GM18520 (cell line): ENCODE measurements around the gene KIF12.

ENCODE experiments used
- ATAC-seq: cut with Tn5 transposase; IDR thresholded peaks from one replicate; pipeline ENCODE4 v1.9.1; 2021; ENCODE audit not compliant: unreplicated experiment

KIF12 gene

DNA sequence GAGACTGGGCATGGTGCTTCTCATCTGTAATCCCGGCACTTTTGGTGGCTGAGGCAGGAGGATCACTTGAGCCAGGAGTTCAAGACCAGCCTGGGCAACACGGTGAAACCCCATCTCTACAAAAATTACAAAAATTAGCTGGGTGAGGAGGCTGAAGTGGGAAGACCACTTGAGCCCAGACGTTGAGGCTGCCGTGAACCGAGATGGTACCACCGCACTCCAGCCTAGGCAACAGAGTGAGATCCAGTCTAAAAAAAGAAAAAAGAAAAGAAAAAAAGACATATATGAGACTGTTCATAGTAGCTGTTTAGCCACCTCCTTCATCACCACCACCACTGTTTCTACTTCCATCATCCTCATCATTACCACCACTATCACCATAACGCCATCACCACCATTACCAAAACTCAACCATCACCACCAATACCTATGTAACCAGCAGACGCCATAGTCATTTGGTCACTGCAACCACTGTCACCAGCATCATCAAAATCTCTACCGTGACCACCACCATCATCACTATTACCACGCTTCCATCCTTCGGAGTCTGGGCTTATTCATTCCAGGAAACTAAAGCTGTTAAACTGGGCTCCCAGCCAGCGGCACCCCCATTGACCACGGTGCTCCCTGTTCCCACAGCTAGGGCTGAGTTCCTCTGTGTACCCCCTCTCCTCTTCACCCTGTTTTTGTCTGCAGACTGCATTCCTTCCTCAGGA, 8.4 kb upstream of the KIF12 start:
- no peak for ATAC-seq

GRCh38 chr9:114105236-114105635, 6.1 kb upstream of the KIF12 start:
- no peak for ATAC-seq

GRCh38 chr9:114102484-114102883, 3.4 kb upstream of the KIF12 start:
- no peak for ATAC-seq

- ATAC-seq = no peak
Observed at GRCh38 chr9:114100536-114100935, 1.4 kb upstream of the KIF12 start.

- no peak for ATAC-seq
Observed at GRCh38 chr9:114099669-114100270, 678 bp upstream of the KIF12 start.

- ATAC-seq = no peak
Observed at GRCh38 chr9:114098021-114098935, 814 bp downstream of the KIF12 start.

DNA sequence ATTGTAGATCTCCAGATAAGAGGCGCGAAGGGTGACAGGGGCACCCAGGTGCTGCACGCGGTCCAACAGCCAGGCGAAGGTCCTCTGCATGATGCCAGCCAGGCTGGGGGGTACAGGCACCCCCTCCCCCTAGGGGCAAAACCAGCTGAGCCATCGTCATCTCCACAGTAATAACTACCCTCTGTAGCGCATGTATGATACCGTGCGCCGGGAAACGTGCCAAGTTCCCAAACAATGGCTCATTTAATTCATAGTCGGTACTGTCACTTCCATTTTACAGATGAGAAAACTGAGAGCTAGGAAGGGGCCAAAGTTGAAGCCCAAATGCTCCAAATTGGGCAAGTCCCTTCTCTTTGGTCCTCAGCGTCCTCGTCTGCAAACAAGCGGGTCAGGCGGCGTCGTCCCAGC, 1.5 kb downstream of the KIF12 start:
- ATAC-seq = no peak

GRCh38 chr9:114096866-114097612, 2.1 kb downstream of the KIF12 start:
- ATAC-seq = no peak

DNA sequence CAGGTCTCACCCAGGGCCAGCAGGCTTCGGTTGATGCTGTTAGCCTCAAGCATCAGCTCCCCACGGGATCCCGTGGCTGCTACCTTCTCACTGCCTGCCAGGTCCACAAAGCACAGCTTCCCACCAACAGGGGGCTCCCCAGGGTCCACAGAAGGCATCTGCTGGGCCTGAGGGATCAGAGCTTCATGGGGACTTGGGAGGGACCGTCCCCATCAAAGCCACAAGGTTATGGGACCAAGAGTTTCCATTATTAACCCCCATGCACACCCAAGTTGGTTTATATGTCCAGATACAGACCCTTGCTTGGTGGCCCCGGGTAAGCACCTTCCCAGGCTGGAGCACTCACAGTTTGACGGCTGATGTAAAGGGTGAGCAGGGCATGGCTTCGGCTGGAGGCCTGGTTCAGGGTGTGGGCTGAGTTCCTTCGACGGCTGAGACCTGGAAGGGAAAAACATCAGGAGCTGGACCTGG, 3.0 kb downstream of the KIF12 start:
- ATAC-seq = no peak

DNA sequence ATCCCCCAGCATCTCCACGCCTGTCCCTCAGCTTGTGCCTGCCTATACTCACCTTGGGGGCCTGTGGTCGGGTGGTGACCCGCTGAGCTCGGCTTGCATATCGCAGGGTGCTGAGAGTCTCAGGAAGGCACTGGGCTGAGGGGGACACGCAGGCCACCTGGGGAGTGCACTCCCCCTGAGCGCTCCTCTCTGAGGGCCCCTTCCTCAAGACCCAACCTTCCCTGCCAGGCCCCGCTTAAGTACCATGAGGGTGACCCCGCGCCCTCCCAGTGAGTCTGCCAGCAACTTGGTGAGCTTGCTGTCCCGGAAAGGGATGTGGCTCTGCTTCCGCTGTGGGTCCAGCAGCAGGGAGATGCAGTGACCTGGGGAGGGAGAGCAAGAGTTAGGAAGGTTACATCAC, 4.1 kb downstream of the KIF12 start:
- no peak for ATAC-seq

DNA sequence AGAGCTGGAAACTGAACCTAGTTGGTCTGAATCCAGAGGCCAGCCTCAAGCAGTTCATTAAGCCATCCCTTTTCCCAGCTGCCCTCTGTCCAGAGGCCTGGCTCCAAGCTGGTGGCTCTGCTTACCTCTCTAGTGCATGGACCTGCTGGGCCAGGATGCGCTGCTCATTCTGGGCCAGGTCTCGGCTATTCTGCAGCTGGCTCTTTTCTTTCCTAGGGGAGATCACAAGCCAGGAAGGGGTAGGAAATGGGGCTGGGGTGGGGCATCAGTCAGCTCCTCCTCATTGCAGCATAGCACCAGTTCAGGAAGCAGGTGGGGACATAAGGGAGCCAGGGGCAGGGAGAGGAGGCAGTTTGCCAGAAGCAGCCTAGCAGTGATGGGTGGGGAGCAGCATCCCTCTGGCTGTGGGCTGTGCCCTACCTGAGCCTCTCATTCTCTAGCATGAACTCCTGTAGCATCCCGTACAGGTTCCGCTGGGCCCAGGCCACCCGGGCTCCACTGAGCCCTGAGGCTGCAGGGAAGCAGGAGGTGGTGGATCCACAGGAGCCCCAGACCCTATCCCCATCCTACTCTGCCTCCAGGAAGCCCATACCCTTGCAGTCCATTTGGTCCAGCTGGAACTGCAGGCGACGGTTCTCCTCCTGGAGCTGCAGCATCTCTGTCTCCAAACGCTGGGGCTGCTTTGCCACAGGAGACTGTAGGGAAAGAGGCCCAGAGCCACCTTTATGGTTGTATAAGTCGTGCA, 5.2 kb downstream of the KIF12 start:
- no peak for ATAC-seq

- no peak for ATAC-seq
Observed at GRCh38 chr9:114093031-114093471, 6.0 kb downstream of the KIF12 start.

- no peak for ATAC-seq
Observed at GRCh38 chr9:114092336-114092735, 6.8 kb downstream of the KIF12 start.

GRCh38 chr9:114091711-114092110, 7.4 kb downstream of the KIF12 start:
- ATAC-seq = no peak

GRCh38 chr9:114090798-114091197, 8.3 kb downstream of the KIF12 start:
- ATAC-seq = no peak

DNA sequence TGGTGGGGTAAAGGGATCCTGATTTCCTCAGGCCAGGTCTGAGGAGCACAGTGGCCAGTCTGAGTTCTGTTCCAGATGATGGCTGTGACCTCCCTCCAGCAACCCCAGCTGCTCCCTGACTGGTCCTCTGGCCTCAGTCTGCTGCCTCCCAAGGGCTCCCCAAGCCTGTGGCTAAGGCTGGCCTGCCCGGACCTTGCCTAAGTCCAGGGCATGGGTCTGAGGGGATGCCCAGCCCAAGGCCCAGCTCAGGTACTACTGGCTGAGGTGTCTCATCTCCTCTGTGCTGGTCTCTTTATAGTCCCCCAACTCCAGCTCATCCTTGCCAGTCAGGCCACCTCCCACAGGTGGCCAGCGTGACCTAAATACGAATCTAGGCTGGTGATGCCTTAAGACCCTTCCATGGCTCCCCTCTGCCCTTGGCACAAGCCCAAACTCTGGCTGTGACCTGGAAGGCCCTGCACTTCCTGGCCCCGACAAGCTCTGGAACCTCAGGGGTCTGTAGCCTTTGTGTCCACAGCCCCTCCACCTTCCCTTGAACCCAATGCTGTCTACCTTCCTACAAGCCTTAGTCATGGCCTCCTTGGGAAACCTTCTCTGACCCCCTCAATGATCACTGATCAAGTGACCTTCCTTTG, 9.8 kb downstream of the KIF12 start:
- ATAC-seq = no peak

- ATAC-seq = no peak
Observed at GRCh38 chr9:114088571-114089170, 10.4 kb downstream of the KIF12 start.

- ATAC-seq = no peak
Observed at GRCh38 chr9:114087721-114088120, 11.4 kb downstream of the KIF12 start.

GRCh38 chr9:114086607-114087006, 12.5 kb downstream of the KIF12 start:
- no peak for ATAC-seq
